ENCODE data around the gene EFNA4. TPM values are rescaled to one million over a fixed set of nuclear protein-coding genes. Genes with fewer than 3 reads are reported as not detected.

Gene EFNA4
- polyA plus RNA-seq, 1 of the 3 experiments (the other 2 are of a cell fraction) = 17.7 TPM

DNA sequence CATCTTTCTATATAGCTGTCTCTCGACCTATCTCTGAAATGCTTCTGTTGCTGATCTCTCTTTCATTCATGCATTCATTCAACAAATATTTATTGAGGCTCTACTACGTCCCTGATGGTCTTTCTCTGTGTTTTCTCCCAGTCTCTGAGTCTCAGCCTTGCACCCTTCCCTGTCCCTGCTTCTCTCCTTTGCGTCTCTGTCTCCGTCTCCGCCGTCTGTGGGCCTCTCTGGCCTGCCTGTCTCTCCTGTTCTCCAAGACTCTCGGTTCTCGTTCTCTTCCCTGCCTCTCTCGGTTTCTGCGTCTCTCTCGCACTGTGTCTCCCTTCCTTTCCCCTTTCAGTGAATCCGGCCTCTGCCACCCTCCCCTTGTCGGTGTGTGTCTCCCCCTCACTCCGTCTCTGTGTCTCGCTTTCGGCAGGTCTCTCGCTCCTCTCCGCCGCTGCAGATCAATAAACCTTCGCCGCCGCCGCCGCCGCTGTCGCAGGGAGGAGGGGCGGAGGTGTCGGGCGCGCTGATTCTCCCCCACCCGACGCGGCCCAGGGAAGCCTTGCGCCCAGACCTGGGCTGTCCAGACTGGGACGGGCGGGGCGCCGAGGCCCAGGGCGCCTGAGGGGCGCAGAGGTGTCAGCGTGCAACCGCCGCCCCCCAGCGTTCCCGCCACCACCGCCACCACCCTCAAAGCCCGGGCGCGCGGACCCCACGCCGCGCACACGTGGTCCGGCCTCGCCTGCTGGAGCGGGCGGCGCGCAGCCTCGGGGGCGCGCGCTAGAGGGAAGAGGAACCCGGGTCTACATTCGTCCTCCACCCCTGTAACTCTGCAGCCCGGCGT is 18.1 kb downstream of the EFNA4 start:
- no peaks in the 10 kb centered on the region for H3K36me3 ChIP-seq (replicated peaks in 1 of 2; ENCODE audit: control insufficient read depth in 1 of 2, insufficient read depth in 2 of 2, low read length in 1 of 2)
- peaks cover 23% of the 10 kb centered on the region for H3K27me3 ChIP-seq (ENCODE audit: insufficient read depth)
- CTCF ChIA-PET = interaction anchor here (1.1 to 29.9 kb wide), 8 partner anchors 10 to 91 kb away, joined by 4 to 573 read pairs (median 10); partner anchors contain the start of genes ADAM15, DCST1, DCST2 and EFNA4
- peaks cover 21 to 36% of the 10 kb centered on the region in 2 experiments; a peak in 3 of 4 replicates for H3K4me1 ChIP-seq (ENCODE audit: control insufficient read depth in 1 of 2, insufficient read depth in 2 of 2, low read depth in 1 of 2, low read length in 1 of 2)
- peaks cover 10% of the 10 kb centered on the region for H3F3A ChIP-seq (replicated peaks; ENCODE audit: insufficient read depth)
- H3K27ac ChIP-seq (ENCODE audit: low read depth in 2 of 2, low read length in 1 of 2) = no peak overlapping the region
- no peaks in the 10 kb centered on the region for H3K9me3 ChIP-seq
- H2AFZ ChIP-seq (ENCODE audit: low read depth) = no peak overlapping the region
- POLR2A ChIA-PET = interaction anchor here (1.2 to 1.9 kb wide), 2 partner anchors 11 to 17 kb away, joined by 3 to 5 read pairs; no protein-coding TSS in a partner anchor
- H4K20me1 ChIP-seq (ENCODE audit: insufficient read depth) = no peaks in the 10 kb centered on the region
- H3K9me2 ChIP-seq = no peaks in the 10 kb centered on the region
- H3K4me3 ChIP-seq (ENCODE audit: low read depth in 2 of 2, low read length in 1 of 2) = no peak overlapping the region
- no peak for DNase-seq
- TF ChIP-seq ELF1 (IDR thresholded peaks at IDR 0.05) (no peak), ZBTB33 (IDR thresholded peaks at IDR 0.05; ENCODE audit: borderline replicate concordance, low read depth) (no peak), CHD2 (IDR thresholded peaks at IDR 0.05; ENCODE audit: low read length, partially characterized antibody) (no peak), RXRA (IDR thresholded peaks at IDR 0.05; ENCODE audit: borderline replicate concordance, low read depth) (no peak)
- WGBS (ENCODE audit: low lambda C conversion rate) = 77% methylated on average over 44 of the region's 68 CpGs
- H3K9ac ChIP-seq = no peak overlapping the region
- H3K4me2 ChIP-seq = no peak overlapping the region
- no peaks in the 10 kb centered on the region for H3K79me2 ChIP-seq (ENCODE audit: insufficient read depth)

- TF ChIP-seq CTCF (IDR thresholded peaks at IDR 0.05) (no peak), TAF1 (IDR thresholded peaks at IDR 0.05; ENCODE audit: borderline replicate concordance, low read depth, low read length) (no peak), RFX5 (IDR thresholded peaks at IDR 0.05; ENCODE audit: low read length) (no peak), EZH2phosphoT487 (IDR thresholded peaks at IDR 0.05; ENCODE audit: borderline replicate concordance, low read depth) (no peak), MEF2A (IDR thresholded peaks at IDR 0.05; ENCODE audit: borderline replicate concordance, low read depth) (no peak), NFIC (IDR thresholded peaks at IDR 0.05; ENCODE audit: borderline replicate concordance) (no peak)
- Histone ChIP-seq H3K27ac (ENCODE audit: low read depth in 2 of 2, low read length in 1 of 2) (no peak overlapping the region), H3K4me2 (no peak overlapping the region), H3K4me1 (ENCODE audit: control insufficient read depth in 1 of 2, insufficient read depth in 2 of 2, low read depth in 1 of 2, low read length in 1 of 2) (peaks cover 21 to 37% of the 10 kb centered on the region in 2 experiments; a peak in 3 of 4 replicates), H3K27me3 (ENCODE audit: insufficient read depth) (peaks cover 23% of the 10 kb centered on the region), H3K9me2 (no peaks in the 10 kb centered on the region), H4K20me1 (ENCODE audit: insufficient read depth) (no peaks in the 10 kb centered on the region), H3K9ac (no peak overlapping the region), H3F3A (replicated peaks; ENCODE audit: insufficient read depth) (peaks cover 7% of the 10 kb centered on the region), H3K4me3 (ENCODE audit: low read depth in 2 of 2, low read length in 1 of 2) (no peak overlapping the region), H3K36me3 (replicated peaks in 1 of 2; ENCODE audit: control insufficient read depth in 1 of 2, insufficient read depth in 2 of 2, low read length in 1 of 2) (no peaks in the 10 kb centered on the region), H2AFZ (ENCODE audit: low read depth) (no peak overlapping the region), H3K79me2 (ENCODE audit: insufficient read depth) (no peaks in the 10 kb centered on the region), H3K9me3 (no peaks in the 10 kb centered on the region)
- POLR2A ChIA-PET = no interaction called here
- WGBS (ENCODE audit: low lambda C conversion rate) = 73% methylated on average over 34 of the region's 36 CpGs
- DNase-seq = no peak
- CTCF ChIA-PET = interaction anchor here (1.2 to 4.3 kb wide), 4 partner anchors 9 to 33 kb away, joined by 3 to 129 read pairs (median 25); partner anchors contain the start of gene ADAM15
Measured at GRCh38 chr1:155082301-155083051, 18.9 kb downstream of the EFNA4 start.
